Gastroesophageal sphincter (tissue), 3 donors: ENCODE results near the gene FCMR.
"Not testable (repeated sequence)": the region's sequence is repeated elsewhere in the genome, so short reads cannot be mapped to it uniquely, and the experiment has no call there.

Experiments
- EP300 ChIP-seq: sonication (generic); formaldehyde crosslinking; IDR thresholded peaks from one replicate; pipeline ENCODE4 v1.6.1; 2017; ENCODE audit warnings: antibody characterized with exemption, mild to moderate bottlenecking
- POLR2A ChIP-seq, 2 donors: fragments of 450-650 bp; IDR thresholded peaks; one replicate each; pipeline ENCODE4 v1.6.1; 2017; ENCODE audit warnings: antibody characterized with exemption in 2 of 2, mild to moderate bottlenecking in 2 of 2, moderate library complexity in 1 of 2
- POLR2AphosphoS5 ChIP-seq: sonication (generic); formaldehyde crosslinking; IDR thresholded peaks from one replicate; pipeline ENCODE4 v1.6.1; 2017; ENCODE audit warnings: antibody characterized with exemption
- TF ChIP-seq, protein P1 (sequence below), 4 experiments: fragments of 200-600 bp in 2 of 4; fragments of 450-650 bp in 2 of 4; sonication (generic) in 1 of 4; IDR thresholded peaks; one replicate each; pipeline ENCODE4 v1.5.1; 2017 to 2019; ENCODE audit warnings: antibody characterized with exemption in 4 of 4, mild to moderate bottlenecking in 2 of 4, moderate library complexity in 2 of 4

DNA sequence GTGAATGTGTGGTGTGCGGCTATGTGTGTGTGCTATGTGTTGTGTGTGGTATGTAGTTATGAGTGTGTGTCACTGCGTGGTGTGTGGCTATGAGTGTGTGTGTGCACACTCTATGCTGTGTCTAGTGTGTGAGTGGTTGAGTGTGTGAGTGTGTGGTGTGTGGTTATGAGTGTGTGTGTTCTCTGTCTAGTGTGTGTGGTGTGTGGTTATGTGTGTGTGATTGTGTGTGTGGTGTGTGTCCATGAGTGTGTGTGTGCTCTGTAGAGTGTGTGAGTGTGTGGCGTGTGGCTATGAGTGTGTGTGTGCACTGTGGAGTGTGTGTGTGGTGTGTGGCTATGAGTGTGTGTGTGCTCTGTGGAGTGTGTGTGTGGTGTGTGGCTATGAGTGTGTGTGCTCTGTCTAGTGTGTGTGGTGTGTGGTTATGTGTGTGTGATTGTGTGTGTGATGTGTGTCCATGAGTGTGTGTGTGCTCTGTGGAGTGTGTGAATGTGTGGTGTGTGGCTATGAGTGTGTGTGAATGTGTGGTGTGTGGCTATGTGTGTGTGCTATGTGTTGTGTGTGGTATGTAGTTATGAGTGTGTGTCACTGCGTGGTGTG, 2.3 kb upstream of the FCMR start:
- TF ChIP-seq, protein P1, sequence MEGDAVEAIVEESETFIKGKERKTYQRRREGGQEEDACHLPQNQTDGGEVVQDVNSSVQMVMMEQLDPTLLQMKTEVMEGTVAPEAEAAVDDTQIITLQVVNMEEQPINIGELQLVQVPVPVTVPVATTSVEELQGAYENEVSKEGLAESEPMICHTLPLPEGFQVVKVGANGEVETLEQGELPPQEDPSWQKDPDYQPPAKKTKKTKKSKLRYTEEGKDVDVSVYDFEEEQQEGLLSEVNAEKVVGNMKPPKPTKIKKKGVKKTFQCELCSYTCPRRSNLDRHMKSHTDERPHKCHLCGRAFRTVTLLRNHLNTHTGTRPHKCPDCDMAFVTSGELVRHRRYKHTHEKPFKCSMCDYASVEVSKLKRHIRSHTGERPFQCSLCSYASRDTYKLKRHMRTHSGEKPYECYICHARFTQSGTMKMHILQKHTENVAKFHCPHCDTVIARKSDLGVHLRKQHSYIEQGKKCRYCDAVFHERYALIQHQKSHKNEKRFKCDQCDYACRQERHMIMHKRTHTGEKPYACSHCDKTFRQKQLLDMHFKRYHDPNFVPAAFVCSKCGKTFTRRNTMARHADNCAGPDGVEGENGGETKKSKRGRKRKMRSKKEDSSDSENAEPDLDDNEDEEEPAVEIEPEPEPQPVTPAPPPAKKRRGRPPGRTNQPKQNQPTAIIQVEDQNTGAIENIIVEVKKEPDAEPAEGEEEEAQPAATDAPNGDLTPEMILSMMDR (IDR thresholded peaks at IDR 0.05), result not testable (repeated sequence)
- not testable (repeated sequence) for TF ChIP-seq EP300; POLR2A (IDR thresholded peaks at IDR 0.05); POLR2AphosphoS5
